HCT116 (cell line): Measurements from ENCODE around the gene MRPL21. TPM values are rescaled to one million over a fixed set of nuclear protein-coding genes. Genes with fewer than 3 reads are reported as not detected.

ENCODE experiments used
- ATAC-seq: fragments of 200-7000 bp; cut with Tn5 transposase; 2 replicates; pipeline ENCODE4 v1.9.1; 2020; ENCODE audit warnings: mild to moderate bottlenecking, moderate library complexity
- BruUV-seq: library from RNA; stranded (reverse); fragments of 400-500 nt; replicated peaks from 2 replicates; lab custom pipeline; 2021; lab: Mats Ljungman, UMichigan
- CTCF ChIA-PET: fragments of 300-600 bp; sonication (Branson Sonifier 250); formaldehyde crosslinking; loops from one replicate; lab custom pipeline; 2021; ENCODE audit warnings: antibody characterized with exemption; lab: Charles Lee
- POLR2A ChIA-PET: fragments of 300-600, 350-600 bp; sonication (Branson Sonifier 250); formaldehyde crosslinking; loops from one replicate; lab custom pipeline; 2021; ENCODE audit warnings: antibody characterized with exemption; lab: Charles Lee
- RAD21 ChIA-PET, 2 experiments: fragments of 300-600 bp; sonication (Branson Sonifier 250); formaldehyde crosslinking; loops; one replicate each; lab custom pipeline; 2023; ENCODE audit warnings: low total read pairs in 2 of 2; ENCODE audit not compliant: uncharacterized antibody in 2 of 2, unreplicated experiment in 2 of 2, low non-redundant PET in 1 of 2; lab: Charles Lee
- DNase-seq: peaks from one replicate; pipeline ENCODE4 v3.0.0-alpha.2; 2010; ENCODE audit warnings: low read depth, low spot score
- H2AFZ ChIP-seq: fragments of 200-600 bp; shearing (Covaris generic), sonication (generic); 2 replicates; pipeline ENCODE4 v1.6.1; 2017; ENCODE audit warnings: low read depth, mixed run types, mixed read lengths, antibody characterized with exemption, low read length; ENCODE audit not compliant: poor library complexity, severe bottlenecking
- H3K27ac ChIP-seq: 2 replicates; pipeline ENCODE4 v1.5.1; 2012; ENCODE audit warnings: low read depth, low read length
- H3K27me3 ChIP-seq: fragments of 200-600 bp; sonication (generic); 2 replicates; pipeline ENCODE4 v1.6.1; 2016; ENCODE audit warnings: mixed run types, low read length, mixed read lengths; ENCODE audit not compliant: insufficient read depth
- H3K36me3 ChIP-seq, 2 experiments: fragments of 200-500 bp in 1 of 2; fragments of 200-600 bp in 1 of 2; sonication (Bioruptor generic) in 1 of 2; sonication (generic) in 1 of 2; 2 replicates each; pipeline versions ENCODE4 v1.5.1 to v1.6.1; 2014 to 2016; ENCODE audit warnings: low read length in 2 of 2, inconsistent platforms in 1 of 2, mixed read lengths in 1 of 2, mixed run types in 1 of 2; ENCODE audit not compliant: insufficient read depth in 2 of 2, control insufficient read depth in 1 of 2
- H3K4me1 ChIP-seq, 2 experiments: fragments of 200-600 bp in 1 of 2; sonication (generic) in 1 of 2; 2 replicates each; pipeline versions ENCODE4 v1.5.1 to v1.6.1; 2012 to 2017; ENCODE audit warnings: low read length in 2 of 2, inconsistent platforms in 1 of 2, mild to moderate bottlenecking in 1 of 2, mixed read lengths in 1 of 2, mixed run types in 1 of 2, moderate library complexity in 1 of 2; ENCODE audit not compliant: insufficient read depth in 2 of 2, control insufficient read depth in 1 of 2
- H3K4me2 ChIP-seq: fragments of 200-600 bp; sonication (generic); 2 replicates; pipeline ENCODE4 v1.6.1; 2017; ENCODE audit warnings: mixed run types, low read length, mixed read lengths
- H3K4me3 ChIP-seq, 2 experiments: fragments of 200-600 bp in 1 of 2; sonication (generic) in 1 of 2; replicated peaks in 1 of 2; 2 replicates each; pipeline ENCODE4 v1.5.1; 2011 to 2016; ENCODE audit warnings: low read length in 2 of 2, control low read depth in 1 of 2, low read depth in 1 of 2, mild to moderate bottlenecking in 1 of 2, mixed read lengths in 1 of 2, mixed run types in 1 of 2
- H3K79me2 ChIP-seq: fragments of 200-600 bp; sonication (generic); 2 replicates; pipeline ENCODE4 v1.6.1; 2017; ENCODE audit warnings: mild to moderate bottlenecking, mixed run types, low read length, moderate library complexity, mixed read lengths; ENCODE audit not compliant: insufficient read depth
- H3K9ac ChIP-seq: fragments of 200-600 bp; sonication (generic); 2 replicates; pipeline ENCODE4 v1.6.1; 2016; ENCODE audit warnings: low read length, mixed read lengths
- H3K9me2 ChIP-seq: fragments of 200-600 bp; sonication (generic), shearing (Covaris generic); 2 replicates; pipeline ENCODE4 v1.6.1; 2017; ENCODE audit warnings: mixed run types, mild to moderate bottlenecking, moderate library complexity; ENCODE audit not compliant: insufficient read depth
- H3K9me3 ChIP-seq, 2 experiments: fragments of 200-500 bp in 1 of 2; fragments of 200-600 bp in 1 of 2; sonication (Bioruptor generic) in 1 of 2; sonication (generic) in 1 of 2; 2 replicates each; pipeline ENCODE4 v1.6.1; 2014 to 2017; ENCODE audit warnings: low read length in 2 of 2, mixed read lengths in 2 of 2, inconsistent platforms in 1 of 2, low read depth in 1 of 2, mild to moderate bottlenecking in 1 of 2, mixed run types in 1 of 2, moderate library complexity in 1 of 2; ENCODE audit not compliant: control insufficient read depth in 1 of 2, insufficient read depth in 1 of 2
- H4K20me1 ChIP-seq: fragments of 200-600 bp; sonication (generic), shearing (Covaris generic); 2 replicates; pipeline ENCODE4 v1.6.1; 2017; ENCODE audit warnings: mixed run types, mild to moderate bottlenecking, moderate library complexity; ENCODE audit not compliant: insufficient read depth
- CBX3 ChIP-seq: IDR thresholded peaks from 2 replicates; pipeline ENCODE4 v1.6.1; 2012; ENCODE audit warnings: low read depth
- CEBPB ChIP-seq: IDR thresholded peaks from 2 replicates; pipeline ENCODE4 v1.6.1; 2012; ENCODE audit warnings: low read depth
- EGR1 ChIP-seq: IDR thresholded peaks from 2 replicates; pipeline ENCODE4 v1.6.1; 2012; ENCODE audit warnings: low read depth
- ELF1 ChIP-seq: IDR thresholded peaks from 2 replicates; pipeline ENCODE4 v1.6.1; 2012; ENCODE audit warnings: low read depth, borderline replicate concordance
- EZH2phosphoT487 ChIP-seq: fragments of 200-600 bp; IDR thresholded peaks from 2 replicates; pipeline ENCODE4 v1.6.1; 2018; ENCODE audit warnings: antibody characterized with exemption, borderline replicate concordance
- JUND ChIP-seq: IDR thresholded peaks from 2 replicates; pipeline ENCODE4 v1.6.1; 2012
- POLR2A ChIP-seq: IDR thresholded peaks from 2 replicates; pipeline ENCODE4 v1.7.0; 2011; ENCODE audit warnings: borderline replicate concordance; ENCODE audit not compliant: insufficient read depth, insufficient read length; ENCODE audit errors: extremely low read depth
- SP1 ChIP-seq: IDR thresholded peaks from 2 replicates; pipeline ENCODE4 v1.6.1; 2012; ENCODE audit warnings: low read depth
- TCF7L2 ChIP-seq: IDR thresholded peaks from 2 replicates; pipeline ENCODE4 v1.7.0; 2011; ENCODE audit warnings: borderline replicate concordance, inconsistent platforms; ENCODE audit not compliant: insufficient read depth, insufficient read length; ENCODE audit errors: extremely low read depth
- intact Hi-C: fragments of 100-400 bp; cut with micrococcal nuclease; formaldehyde crosslinking; loops from 2 replicates; pipeline ENCODE4 v1.10.0; 2022
- total RNA-seq: library from RNA; stranded (reverse); gene quantifications from one replicate; pipeline ENCODE4 v1.2.1, GENCODE V29; 2021; ENCODE audit not compliant: unreplicated experiment
- TF ChIP-seq, protein P1 (sequence below), 3 experiments: fragments of 200-600 bp in 1 of 3; sonication (generic) in 1 of 3; IDR thresholded peaks in 2 of 3; conservative IDR thresholded peaks in 1 of 3; 2 replicates each; pipeline ENCODE4 v1.5.1; 2012 to 2017; ENCODE audit warnings: low read depth in 2 of 3, low read length in 2 of 3, antibody characterized with exemption in 1 of 3, borderline replicate concordance in 1 of 3, control low read depth in 1 of 3, mild to moderate bottlenecking in 1 of 3, mixed read lengths in 1 of 3, mixed run types in 1 of 3, moderate library complexity in 1 of 3; ENCODE audit not compliant: insufficient read depth in 1 of 3

The MRPL21 gene
- total RNA-seq, 1 experiment from 2014 or later, result 90.2 TPM

DNA sequence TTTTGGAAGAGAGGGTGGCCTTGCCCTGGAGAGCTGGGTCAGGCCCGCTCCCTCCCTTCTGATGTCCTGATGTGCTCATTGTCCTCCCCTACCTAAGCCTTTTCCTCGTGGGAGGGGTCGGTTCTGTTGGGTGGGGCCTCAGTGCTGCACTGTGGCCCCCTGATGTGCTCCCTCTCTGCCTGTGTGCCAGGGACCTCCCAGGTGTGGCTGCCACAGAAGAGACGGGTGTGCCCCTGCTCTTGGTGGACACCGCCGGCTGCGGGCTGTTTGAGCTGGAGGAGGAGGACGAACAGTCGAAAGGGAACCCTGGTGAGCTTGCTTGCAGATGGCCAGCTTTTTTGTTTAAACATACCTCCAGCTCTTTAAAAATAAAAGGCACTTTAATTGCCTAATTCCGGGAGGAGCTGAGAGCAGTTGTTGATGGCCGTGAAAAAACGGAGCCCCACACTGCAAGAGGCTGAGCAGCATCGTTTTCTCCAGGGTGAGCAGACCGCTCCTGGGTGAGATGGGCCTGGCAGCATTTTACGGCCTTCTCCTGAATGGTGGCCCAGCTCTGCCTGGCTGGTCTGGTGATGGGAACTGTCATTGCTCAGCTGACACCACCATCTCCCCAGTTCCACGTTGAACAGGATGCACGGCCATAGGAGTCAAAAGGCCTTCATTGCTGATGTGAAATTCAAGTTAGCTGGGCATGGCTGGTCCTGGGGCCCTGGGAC, 30.1 kb upstream of the MRPL21 start:
- peaks cover 20 to 21% of the 10 kb centered on the region in 2 experiments; a peak in 3 of 4 replicates for H3K36me3 ChIP-seq
- ChIA-PET CTCF (interaction anchor here (0.6 kb wide), 1 partner anchor 64 kb away, joined by 3 read pairs; no protein-coding TSS in a partner anchor), POLR2A (no interaction called here), RAD21 (interaction anchor here in 1 of 2 experiments (0.6 kb wide), 1 partner anchor 8 kb away, joined by 3 read pairs; no protein-coding TSS in a partner anchor)
- no peak overlapping the region for H2AFZ ChIP-seq
- H4K20me1 ChIP-seq, result no peaks in the 10 kb centered on the region
- no peak overlapping the region for H3K9ac ChIP-seq
- no peaks in the 10 kb centered on the region for H3K9me2 ChIP-seq
- H3K4me3 ChIP-seq, result no peak overlapping the region
- intact Hi-C loops, result no loop called here
- no peak overlapping the region for H3K4me2 ChIP-seq
- no peak for TF ChIP-seq TCF7L2
- no peak for TF ChIP-seq CBX3
- TF ChIP-seq JUND, result no peak
- TF ChIP-seq POLR2A, result no peak
- no peak for TF ChIP-seq EGR1
- TF ChIP-seq ELF1, result no peak
- no peak for TF ChIP-seq SP1
- no peak for TF ChIP-seq CEBPB
- TF ChIP-seq, protein P1, sequence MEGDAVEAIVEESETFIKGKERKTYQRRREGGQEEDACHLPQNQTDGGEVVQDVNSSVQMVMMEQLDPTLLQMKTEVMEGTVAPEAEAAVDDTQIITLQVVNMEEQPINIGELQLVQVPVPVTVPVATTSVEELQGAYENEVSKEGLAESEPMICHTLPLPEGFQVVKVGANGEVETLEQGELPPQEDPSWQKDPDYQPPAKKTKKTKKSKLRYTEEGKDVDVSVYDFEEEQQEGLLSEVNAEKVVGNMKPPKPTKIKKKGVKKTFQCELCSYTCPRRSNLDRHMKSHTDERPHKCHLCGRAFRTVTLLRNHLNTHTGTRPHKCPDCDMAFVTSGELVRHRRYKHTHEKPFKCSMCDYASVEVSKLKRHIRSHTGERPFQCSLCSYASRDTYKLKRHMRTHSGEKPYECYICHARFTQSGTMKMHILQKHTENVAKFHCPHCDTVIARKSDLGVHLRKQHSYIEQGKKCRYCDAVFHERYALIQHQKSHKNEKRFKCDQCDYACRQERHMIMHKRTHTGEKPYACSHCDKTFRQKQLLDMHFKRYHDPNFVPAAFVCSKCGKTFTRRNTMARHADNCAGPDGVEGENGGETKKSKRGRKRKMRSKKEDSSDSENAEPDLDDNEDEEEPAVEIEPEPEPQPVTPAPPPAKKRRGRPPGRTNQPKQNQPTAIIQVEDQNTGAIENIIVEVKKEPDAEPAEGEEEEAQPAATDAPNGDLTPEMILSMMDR (IDR thresholded peaks at IDR 0.05 in 2 of 3, conservative IDR thresholded peaks at IDR 0.05 in 1 of 3; ENCODE audit: borderline replicate concordance in 1 of 3, insufficient read depth in 1 of 3, low read depth in 2 of 3, low read length in 2 of 3), result no peak
- TF ChIP-seq EZH2phosphoT487, result no peak
- H3K79me2 ChIP-seq, result no peaks in the 10 kb centered on the region
- no peak overlapping the region for H3K27ac ChIP-seq
- no TSS peak for BruUV-seq
- H3K9me3 ChIP-seq, result no peaks in the 10 kb centered on the region
- DNase-seq, result no peak
- ATAC-seq, result no peak
- H3K4me1 ChIP-seq, result no peaks in the 10 kb centered on the region
- H3K27me3 ChIP-seq, result no peaks in the 10 kb centered on the region
